HUES48 (cell line): ENCODE results near the gene CHSY3.

Source experiments
- H3K27ac ChIP-seq: one replicate; pipeline ENCODE4 v1.7.0; 2013; ENCODE audit warnings: low read depth, low read length, inconsistent platforms
- H3K27me3 ChIP-seq: 2 replicates; pipeline ENCODE4 v1.6.1; 2013; ENCODE audit warnings: mild to moderate bottlenecking, low read length; ENCODE audit not compliant: control insufficient read depth, insufficient read depth
- H3K36me3 ChIP-seq: 2 replicates; pipeline ENCODE4 v1.6.1; 2013; ENCODE audit warnings: low read length; ENCODE audit not compliant: control insufficient read depth, insufficient read depth
- H3K4me1 ChIP-seq: 2 replicates; pipeline ENCODE4 v1.6.1; 2013; ENCODE audit warnings: mild to moderate bottlenecking, low read length; ENCODE audit not compliant: control insufficient read depth, insufficient read depth
- H3K4me3 ChIP-seq: 2 replicates; pipeline ENCODE4 v1.5.1; 2013; ENCODE audit warnings: mild to moderate bottlenecking, low read depth, low read length
- H3K9ac ChIP-seq: 2 replicates; pipeline ENCODE4 v1.6.1; 2013; ENCODE audit warnings: mild to moderate bottlenecking, low read depth, low read length, moderate library complexity
- H3K9me3 ChIP-seq: 2 replicates; pipeline ENCODE4 v1.6.1; 2013; ENCODE audit warnings: low read length; ENCODE audit not compliant: control insufficient read depth, insufficient read depth

The CHSY3 gene

GRCh38 chr5:130112246-130112645, 208.0 kb downstream of the CHSY3 start:
- Histone ChIP-seq H3K4me3 (no peak overlapping the region), H3K4me1 (0 out of 2 replicates have a peak, but pooled peaks cover 4% of the 10 kb centered on the region), H3K9me3 (no peaks in the 10 kb centered on the region), H3K9ac (no peak overlapping the region), H3K27me3 (no peaks in the 10 kb centered on the region), H3K27ac (no peak overlapping the region), H3K36me3 (no peaks in the 10 kb centered on the region)

DNA sequence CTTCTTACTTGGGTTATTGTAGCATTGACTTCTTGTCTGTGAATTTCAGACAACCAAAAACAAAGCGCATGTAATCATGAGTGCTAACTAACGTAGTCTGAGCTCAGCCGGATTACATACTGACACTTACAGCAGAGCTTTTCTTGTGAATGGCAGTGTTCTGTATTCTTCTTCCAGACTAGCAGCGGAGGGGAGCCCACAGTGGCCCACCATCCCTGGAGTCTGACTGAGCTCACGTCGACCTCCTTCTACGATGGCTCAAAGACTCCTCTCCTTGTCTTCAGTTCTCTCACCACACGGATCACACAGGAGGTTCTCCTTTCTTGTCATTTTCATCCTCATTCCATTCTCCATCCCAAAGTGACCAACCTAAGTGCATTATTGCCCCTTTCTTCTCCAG, 211.4 kb downstream of the CHSY3 start:
- H3K9ac ChIP-seq, result no peak overlapping the region
- no peaks in the 10 kb centered on the region for H3K36me3 ChIP-seq
- no peaks in the 10 kb centered on the region for H3K9me3 ChIP-seq
- H3K27ac ChIP-seq, result no peak overlapping the region
- H3K27me3 ChIP-seq, result no peaks in the 10 kb centered on the region
- H3K4me3 ChIP-seq, result no peak overlapping the region
- 0 out of 2 replicates have a peak, but pooled peaks cover 4% of the 10 kb centered on the region for H3K4me1 ChIP-seq

GRCh38 chr5:130116462-130116861, 212.2 kb downstream of the CHSY3 start:
- Histone ChIP-seq H3K27me3 (no peaks in the 10 kb centered on the region), H3K9me3 (no peaks in the 10 kb centered on the region), H3K9ac (no peak overlapping the region), H3K36me3 (no peaks in the 10 kb centered on the region), H3K4me1 (0 out of 2 replicates have a peak, but pooled peaks cover 4% of the 10 kb centered on the region), H3K4me3 (no peak overlapping the region), H3K27ac (no peak overlapping the region)

DNA sequence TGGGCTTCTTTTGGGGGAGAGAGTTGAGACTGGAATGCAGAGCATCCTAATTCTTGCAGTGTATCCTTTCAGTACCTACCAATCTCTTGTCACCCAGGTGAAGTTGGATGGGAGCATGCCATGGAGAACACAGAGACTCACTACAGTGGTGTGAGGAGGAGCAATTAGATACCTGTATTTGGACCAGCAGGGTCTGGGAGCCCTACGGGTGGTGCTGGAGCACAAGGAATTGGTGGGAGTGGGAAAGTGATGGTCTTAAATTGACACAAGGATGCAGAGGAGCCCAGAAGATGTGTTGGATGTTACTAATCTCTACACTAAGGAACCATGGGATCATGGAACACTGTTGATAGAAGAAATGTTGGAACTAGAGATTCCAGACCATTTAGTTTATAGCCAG, 212.7 kb downstream of the CHSY3 start:
- no peaks in the 10 kb centered on the region for H3K9me3 ChIP-seq
- no peaks in the 10 kb centered on the region for H3K27me3 ChIP-seq
- H3K4me1 ChIP-seq, result 0 out of 2 replicates have a peak, but pooled peaks cover 3% of the 10 kb centered on the region

DNA sequence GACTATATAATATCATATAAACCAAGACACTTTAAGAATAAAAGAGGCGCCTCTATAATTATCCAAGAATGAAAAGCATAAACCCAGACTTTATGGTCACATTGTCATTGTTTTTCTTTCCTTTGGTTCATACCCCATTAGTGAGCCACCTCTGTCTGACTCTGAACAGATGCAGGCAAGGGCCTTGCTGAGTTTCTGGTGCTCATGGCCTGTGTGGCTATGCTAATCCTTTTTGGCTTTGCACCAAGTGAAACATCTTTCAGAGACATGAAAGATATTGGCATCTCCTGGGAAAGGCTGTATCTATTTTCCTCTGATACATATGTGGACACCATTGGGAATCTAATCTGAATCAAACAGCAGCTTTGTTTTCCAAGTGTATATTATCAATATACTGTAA, 222.5 kb downstream of the CHSY3 start:
- H3K27me3 ChIP-seq, result no peaks in the 10 kb centered on the region
- H3K9me3 ChIP-seq, result no peaks in the 10 kb centered on the region
- no peak overlapping the region for H3K4me3 ChIP-seq
- H3K36me3 ChIP-seq, result no peaks in the 10 kb centered on the region
- no peak overlapping the region for H3K9ac ChIP-seq
- H3K27ac ChIP-seq, result no peak overlapping the region
- H3K4me1 ChIP-seq, result no peaks in the 10 kb centered on the region

More for the DNA sequence above, 212.7 kb downstream of the CHSY3 start:
- H3K36me3 ChIP-seq, result no peaks in the 10 kb centered on the region
- H3K27ac ChIP-seq, result no peak overlapping the region
- H3K4me3 ChIP-seq, result no peak overlapping the region
- no peak overlapping the region for H3K9ac ChIP-seq

DNA sequence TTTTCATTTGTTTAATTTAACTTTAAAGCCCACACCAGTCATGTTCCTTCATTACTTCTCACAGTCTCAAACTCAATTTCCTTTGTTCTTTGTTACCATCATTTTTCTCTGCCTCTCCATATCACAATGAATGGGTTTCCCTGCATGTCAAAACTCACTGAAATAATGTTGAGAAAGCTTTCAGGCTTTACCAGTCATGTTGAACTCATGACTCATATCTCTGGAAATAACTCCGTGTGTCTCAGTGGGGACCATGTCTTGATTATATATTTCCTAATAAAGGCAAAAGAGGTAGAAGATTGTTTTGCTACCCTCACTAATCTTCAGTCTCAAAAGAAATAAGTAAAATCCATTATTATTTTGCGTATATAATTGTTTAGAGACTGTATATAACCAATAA, 231.2 kb downstream of the CHSY3 start:
- Histone ChIP-seq H3K9me3 (no peaks in the 10 kb centered on the region), H3K9ac (no peak overlapping the region), H3K4me3 (no peak overlapping the region), H3K4me1 (no peaks in the 10 kb centered on the region), H3K27me3 (no peaks in the 10 kb centered on the region), H3K36me3 (no peaks in the 10 kb centered on the region), H3K27ac (no peak overlapping the region)

- Histone ChIP-seq H3K9me3 (no peaks in the 10 kb centered on the region), H3K27ac (no peak overlapping the region), H3K36me3 (no peaks in the 10 kb centered on the region), H3K4me1 (no peaks in the 10 kb centered on the region), H3K27me3 (no peaks in the 10 kb centered on the region), H3K4me3 (no peak overlapping the region), H3K9ac (no peak overlapping the region)
Observed at GRCh38 chr5:130136300-130136699, 232.0 kb downstream of the CHSY3 start.

DNA sequence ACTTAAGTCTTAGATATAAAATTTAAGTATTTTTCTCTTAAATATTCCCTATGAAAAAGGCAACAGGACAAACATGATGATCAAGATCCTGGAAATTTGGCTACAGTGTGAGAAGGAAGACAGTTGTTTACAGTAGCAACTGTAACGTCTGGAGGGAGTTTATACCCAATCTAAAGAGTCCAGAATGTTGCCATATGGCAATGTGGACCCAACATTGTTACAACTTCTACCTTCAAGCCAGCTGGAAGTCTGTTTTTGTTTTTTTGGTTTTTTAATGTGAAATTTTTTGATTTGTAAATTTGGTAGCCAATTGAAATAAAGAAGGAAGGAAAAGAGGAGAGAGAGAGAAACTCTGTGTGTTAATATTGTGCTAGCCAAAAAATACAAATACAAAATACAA, 233.4 kb downstream of the CHSY3 start:
- H3K9ac ChIP-seq, result no peak overlapping the region
- no peaks in the 10 kb centered on the region for H3K9me3 ChIP-seq
- H3K4me3 ChIP-seq, result no peak overlapping the region
- no peaks in the 10 kb centered on the region for H3K27me3 ChIP-seq
- H3K4me1 ChIP-seq, result no peaks in the 10 kb centered on the region
- H3K27ac ChIP-seq, result no peak overlapping the region
- no peaks in the 10 kb centered on the region for H3K36me3 ChIP-seq

- no peak overlapping the region for H3K4me3 ChIP-seq
- no peaks in the 10 kb centered on the region for H3K36me3 ChIP-seq
- no peak overlapping the region for H3K9ac ChIP-seq
- no peaks in the 10 kb centered on the region for H3K9me3 ChIP-seq
- H3K4me1 ChIP-seq, result no peaks in the 10 kb centered on the region
- H3K27me3 ChIP-seq, result no peaks in the 10 kb centered on the region
- H3K27ac ChIP-seq, result no peak overlapping the region
Observed at GRCh38 chr5:130138406-130139045, 234.3 kb downstream of the CHSY3 start.

GRCh38 chr5:130141659-130142320, 237.5 kb downstream of the CHSY3 start:
- Histone ChIP-seq H3K9me3 (0 out of 2 replicates have a peak, but pooled peaks cover 3% of the 10 kb centered on the region), H3K9ac (no peak overlapping the region), H3K27ac (no peak overlapping the region), H3K27me3 (no peaks in the 10 kb centered on the region), H3K36me3 (no peaks in the 10 kb centered on the region), H3K4me1 (no peaks in the 10 kb centered on the region; the same call in 1 of the 2 replicates), H3K4me3 (no peak overlapping the region)

GRCh38 chr5:130151239-130151638, 247.0 kb downstream of the CHSY3 start:
- H3K27me3 ChIP-seq, result no peaks in the 10 kb centered on the region
- no peak overlapping the region for H3K4me3 ChIP-seq
- H3K4me1 ChIP-seq, result peaks cover 16% of the 10 kb centered on the region
- H3K27ac ChIP-seq, result no peak overlapping the region
- H3K36me3 ChIP-seq, result no peaks in the 10 kb centered on the region
- H3K9me3 ChIP-seq, result no peaks in the 10 kb centered on the region
- no peak overlapping the region for H3K9ac ChIP-seq
